ENCODE data around the gene MYO3B. TPM values are rescaled to one million over a fixed set of nuclear protein-coding genes. Genes with fewer than 3 reads are reported as not detected.
"Not testable (repeated sequence)": the region's sequence is repeated elsewhere in the genome, so short reads cannot be mapped to it uniquely, and the experiment has no call there.

The MYO3B gene
- total RNA-seq, 1 donor from 2014 or later, result 0.24 TPM

GRCh38 chr2:170579511-170579910 lies 401.6 kb downstream of the MYO3B start:
- ATAC-seq, result no peak

GRCh38 chr2:170582313-170582712 lies 404.4 kb downstream of the MYO3B start:
- ATAC-seq, result no peak

GRCh38 chr2:170582751-170583463 lies 405.0 kb downstream of the MYO3B start:
- no peak for ATAC-seq

- ATAC-seq, result peak; percentile 81
Measured at GRCh38 chr2:170585067-170585466, 407.1 kb downstream of the MYO3B start.

GRCh38 chr2:170586571-170587095 lies 408.7 kb downstream of the MYO3B start:
- ATAC-seq, result no peak

- no peak for ATAC-seq
Measured at GRCh38 chr2:170587117-170587516, 409.2 kb downstream of the MYO3B start.

GRCh38 chr2:170587922-170588321 lies 410.0 kb downstream of the MYO3B start:
- no peak for ATAC-seq

GRCh38 chr2:170588729-170589128 lies 410.8 kb downstream of the MYO3B start:
- no peak for ATAC-seq

- ATAC-seq, result no peak
Measured at GRCh38 chr2:170596576-170596975, 418.6 kb downstream of the MYO3B start.

- no peak for ATAC-seq
Measured at GRCh38 chr2:170598067-170598395, 420.1 kb downstream of the MYO3B start.

- ATAC-seq, result no peak
Measured at GRCh38 chr2:170601489-170601888, 423.5 kb downstream of the MYO3B start.

GRCh38 chr2:170605862-170606261 lies 427.9 kb downstream of the MYO3B start:
- no peak for ATAC-seq

- no peak for ATAC-seq
Measured at GRCh38 chr2:170607171-170607570, 429.2 kb downstream of the MYO3B start.

- ATAC-seq, result no peak
Measured at GRCh38 chr2:170610615-170611014, 432.7 kb downstream of the MYO3B start.

GRCh38 chr2:170618948-170619347 lies 441.0 kb downstream of the MYO3B start:
- not testable (repeated sequence) for ATAC-seq

GRCh38 chr2:170635094-170635493 lies 457.1 kb downstream of the MYO3B start:
- ATAC-seq, result not testable (repeated sequence)

- ATAC-seq, result no peak
Measured at GRCh38 chr2:170639635-170640034, 461.7 kb downstream of the MYO3B start.

- no peak for ATAC-seq
Measured at GRCh38 chr2:170641961-170642360, 464.0 kb downstream of the MYO3B start.

- peak; percentile 64 for ATAC-seq
Measured at GRCh38 chr2:170643346-170643745, 465.4 kb downstream of the MYO3B start.

GRCh38 chr2:170647741-170648436 lies 469.9 kb downstream of the MYO3B start:
- ATAC-seq, result no peak

- no peak for ATAC-seq
Measured at GRCh38 chr2:170651624-170652325, 473.8 kb downstream of the MYO3B start.

GRCh38 chr2:170652637-170653417 lies 474.9 kb downstream of the MYO3B start:
- ATAC-seq, result no peak

GRCh38 chr2:170656669-170657068 lies 478.7 kb downstream of the MYO3B start:
- no peak for ATAC-seq

All from esophagus mucosa (tissue), 1 donor.